HepG2 (cell line): ENCODE measurements around the gene ANKHD1. TPM values are rescaled to one million over a fixed set of nuclear protein-coding genes. Genes with fewer than 3 reads are reported as not detected.

Experiments used
- ATAC-seq: fragments of 200-7000 bp; cut with Tn5 transposase; 3 replicates; pipeline ENCODE4 v1.9.1; 2020; ENCODE audit warnings: mild to moderate bottlenecking, moderate library complexity
- BruUV-seq: library from RNA; stranded (reverse); fragments of 400-500 nt; replicated peaks from 2 replicates; lab custom pipeline; 2021; lab: Mats Ljungman, UMichigan
- CTCF ChIA-PET: fragments of 300-600 bp; formaldehyde crosslinking; extraction: SDS; loops from one replicate; lab custom pipeline; 2021; ENCODE audit warnings: low total read pairs, inconsistent platforms, low intra/inter-chr PET ratio; lab: Yijun Ruan, JAX
- POLR2A ChIA-PET: fragments of 350-600 bp; sonication (Branson Sonifier 250); formaldehyde crosslinking; loops from one replicate; lab custom pipeline; 2020; ENCODE audit warnings: antibody characterized with exemption, inconsistent platforms; lab: Yijun Ruan, JAX
- DNase-seq: peaks from one replicate; pipeline ENCODE4 v3.0.0-alpha.2; 2015; ENCODE audit warnings: low spot score
- FAIRE-seq: peaks from 3 replicates; lab custom pipeline; 2011; peaks lifted over from hg19 to GRCh38; lab: Jason Lieb, UNC
- H2AFZ ChIP-seq: one replicate; pipeline ENCODE4 v1.6.1; 2011; ENCODE audit warnings: low read length, inconsistent platforms
- H3K27ac ChIP-seq: fragments of 300-600 bp; 3 replicates; pipeline ENCODE4 v1.8.0; 2011; ENCODE audit warnings: mixed run types, mild to moderate bottlenecking, mixed read lengths, low read length, inconsistent platforms; ENCODE audit not compliant: insufficient read depth; ENCODE audit errors: extremely low read length
- H3K27me3 ChIP-seq, 2 experiments: fragments of 200-600 bp in 1 of 2; 2 replicates in 1 of 2; 3 replicates in 1 of 2; pipeline versions ENCODE4 v1.6.0 to v1.8.0; 2011; ENCODE audit warnings: low read length in 2 of 2, mild to moderate bottlenecking in 2 of 2, moderate library complexity in 2 of 2, inconsistent platforms in 1 of 2; ENCODE audit not compliant: insufficient read depth in 2 of 2, control insufficient read depth in 1 of 2
- H3K36me3 ChIP-seq, 2 experiments: fragments of 200-600 bp in 1 of 2; replicated peaks in 1 of 2; 2 replicates in 1 of 2; 3 replicates in 1 of 2; pipeline versions ENCODE4 v1.5.1 to v1.8.0; 2011; ENCODE audit warnings: low read length in 2 of 2, inconsistent platforms in 1 of 2; ENCODE audit not compliant: insufficient read depth in 2 of 2, control insufficient read depth in 1 of 2
- H3K4me1 ChIP-seq: 2 replicates; pipeline ENCODE4 v1.5.1; 2012; ENCODE audit warnings: low read length, inconsistent platforms; ENCODE audit not compliant: insufficient read depth
- H3K4me2 ChIP-seq: 2 replicates; pipeline ENCODE4 v1.6.0; 2011; ENCODE audit warnings: low read depth, low read length, inconsistent platforms
- H3K4me3 ChIP-seq, 3 experiments: fragments of 200-600 bp in 1 of 3; sonication (generic), shearing (Covaris generic) in 1 of 3; replicated peaks in 1 of 3; 2 replicates each; pipeline ENCODE4 v1.5.1; 2011 to 2016; ENCODE audit warnings: low read length in 3 of 3, inconsistent platforms in 2 of 3, low read depth in 2 of 3, mild to moderate bottlenecking in 2 of 3, control low read depth in 1 of 3, mixed read lengths in 1 of 3; ENCODE audit not compliant: insufficient read depth in 1 of 3
- H3K79me2 ChIP-seq: one replicate; pipeline ENCODE4 v1.6.1; 2011; ENCODE audit warnings: low read length, inconsistent platforms; ENCODE audit not compliant: insufficient read depth
- H3K9ac ChIP-seq: 2 replicates; pipeline ENCODE4 v1.6.0; 2011; ENCODE audit warnings: mild to moderate bottlenecking, low read depth, low read length, inconsistent platforms; ENCODE audit not compliant: insufficient read depth
- H3K9me3 ChIP-seq: 2 replicates; pipeline ENCODE4 v1.5.1; 2012; ENCODE audit warnings: mild to moderate bottlenecking, low read length
- H4K20me1 ChIP-seq: 2 replicates; pipeline ENCODE4 v1.6.0; 2011; ENCODE audit warnings: inconsistent platforms, mild to moderate bottlenecking, low read length, moderate library complexity; ENCODE audit not compliant: insufficient read depth
- HOXA5 ChIP-seq: sonication (generic); formaldehyde crosslinking; IDR thresholded peaks from 2 replicates; pipeline ENCODE4 v1.4.0; 2020; ENCODE audit warnings: missing genetic modification reagents
- KDM3A ChIP-seq: IDR thresholded peaks from 2 replicates; pipeline ENCODE4 v1.6.1; 2018; ENCODE audit warnings: low read depth, missing compliant biosample characterization
- KLF12 ChIP-seq: sonication (generic); formaldehyde crosslinking; IDR thresholded peaks from 2 replicates; pipeline ENCODE4 v1.4.0; 2020; ENCODE audit warnings: missing genetic modification reagents, borderline replicate concordance
- MED8 ChIP-seq: sonication (generic); formaldehyde crosslinking; IDR thresholded peaks from 2 replicates; pipeline ENCODE4 v1.8.1; 2023; ENCODE audit warnings: mild to moderate bottlenecking, missing genetic modification reagents; ENCODE audit not compliant: insufficient replicate concordance
- MYC ChIP-seq: sonication (generic); formaldehyde crosslinking; IDR thresholded peaks from 2 replicates; pipeline ENCODE4 v1.9.0; 2021; ENCODE audit warnings: missing genetic modification reagents, borderline replicate concordance
- NCOA5 ChIP-seq: sonication (generic); formaldehyde crosslinking; IDR thresholded peaks from 2 replicates; pipeline ENCODE4 v1.4.0; 2020; ENCODE audit warnings: missing genetic modification reagents
- NFE2 ChIP-seq: sonication (generic); formaldehyde crosslinking; IDR thresholded peaks from 2 replicates; pipeline ENCODE4 v1.4.0; 2020; ENCODE audit warnings: missing genetic modification reagents
- PLRG1 ChIP-seq: fragments of 450-650 bp; conservative IDR thresholded peaks from 2 replicates; pipeline ENCODE4 v1.6.1; 2016
- REL ChIP-seq: sonication (generic); formaldehyde crosslinking; conservative IDR thresholded peaks from 2 replicates; pipeline ENCODE4 v1.8.0; 2022; ENCODE audit warnings: mild to moderate bottlenecking, missing genetic modification reagents, moderate library complexity
- SP2 ChIP-seq: sonication (generic); formaldehyde crosslinking; IDR thresholded peaks from 2 replicates; pipeline ENCODE4 v1.5.1; 2020; ENCODE audit warnings: mild to moderate bottlenecking, missing genetic modification reagents
- TCF7L2 ChIP-seq: IDR thresholded peaks from 2 replicates; pipeline ENCODE4 v1.6.1; 2011; ENCODE audit warnings: mild to moderate bottlenecking, low read depth, low read length, moderate library complexity
- YEATS2 ChIP-seq: sonication (generic); formaldehyde crosslinking; IDR thresholded peaks from 2 replicates; pipeline ENCODE4 v1.4.0; 2020; ENCODE audit warnings: missing genetic modification reagents, borderline replicate concordance
- ZFYVE20 ChIP-seq: sonication (generic); formaldehyde crosslinking; IDR thresholded peaks from 2 replicates; pipeline ENCODE4 v1.8.0; 2023; ENCODE audit warnings: low read depth, mild to moderate bottlenecking, moderate library complexity, missing genetic modification reagents, borderline replicate concordance
- ZNF225 ChIP-seq: sonication (generic); formaldehyde crosslinking; IDR thresholded peaks from 2 replicates; pipeline ENCODE4 v1.4.0; 2020; ENCODE audit warnings: mild to moderate bottlenecking, missing genetic modification reagents
- ZNF432 ChIP-seq: sonication (generic); formaldehyde crosslinking; IDR thresholded peaks from 2 replicates; pipeline ENCODE4 v1.5.0; 2020; ENCODE audit warnings: missing genetic modification reagents, mild to moderate bottlenecking, borderline replicate concordance
- ZNF501 ChIP-seq: sonication (generic); formaldehyde crosslinking; IDR thresholded peaks from 2 replicates; pipeline ENCODE4 v1.5.1; 2020; ENCODE audit warnings: mild to moderate bottlenecking, moderate library complexity, missing genetic modification reagents
- ZNF629 ChIP-seq: sonication (generic); formaldehyde crosslinking; conservative IDR thresholded peaks from 2 replicates; pipeline ENCODE4 v1.5.0; 2020; ENCODE audit warnings: missing genetic modification reagents
- ZSCAN25 ChIP-seq: sonication (generic); formaldehyde crosslinking; IDR thresholded peaks from 2 replicates; pipeline ENCODE4 v1.8.0; 2022; ENCODE audit warnings: mild to moderate bottlenecking, missing genetic modification reagents
- ZSCAN30 ChIP-seq: sonication (generic); formaldehyde crosslinking; IDR thresholded peaks from 2 replicates; pipeline ENCODE4 v1.5.0; 2020; ENCODE audit warnings: mild to moderate bottlenecking, missing genetic modification reagents
- WGBS: methylation state at CpG from one replicate; pipeline ENCODE4 v1.1.6; 2017; ENCODE audit warnings: low lambda C conversion rate; 5-methylcytosine and 5-hydroxymethylcytosine counted together
- in situ Hi-C: cut with HindIII; loops from 2 replicates; pipeline ENCODE4 v1.10.0; 2017; ENCODE audit warnings: low pct_unique_long_range_greater_than_20kb; ENCODE audit not compliant: extremely low pct_ligation_motif_present
- intact Hi-C: fragments of 100-400 bp; cut with micrococcal nuclease; formaldehyde crosslinking; loops from one replicate; pipeline ENCODE4 v1.10.0; 2022; ENCODE audit not compliant: unreplicated experiment
- polyA plus RNA-seq, 8 experiments: library from polyadenylated mRNA; depleted of rRNA in 3 of 8; stranded (reverse) in 7 of 8; unstranded in 1 of 8; fragments of >200 nt; fragmentation: Illumina TruSeq in 4 of 8; extraction: Trizol in 4 of 8; gene quantifications; 2 replicates each; pipeline versions ENCODE4 v1.2.1 to v1.2.3, GENCODE V29; 2011 to 2016; ENCODE audit warnings: low read depth in 4 of 8, missing spikeins in 1 of 8, mixed read lengths in 1 of 8; ENCODE audit not compliant: insufficient read depth in 1 of 8
- total RNA-seq, 5 experiments: library from RNA; depleted of rRNA; stranded (reverse); fragments of >200 nt; fragmentation: Illumina TruSeq; extraction: Trizol; gene quantifications; 2 replicates each; pipeline ENCODE4 v1.2.3, GENCODE V29; 2016; ENCODE audit warnings: low read depth in 1 of 5
- TF ChIP-seq, protein P1 (sequence below): sonication (generic); formaldehyde crosslinking; IDR thresholded peaks from 2 replicates; pipeline ENCODE4 v1.5.0; 2020; ENCODE audit warnings: missing genetic modification reagents

ANKHD1 gene
- total and polyA plus RNA-seq, 2 of the 13 experiments (the other 11 are each of a cell fraction or from before 2014, with no cell fraction given) = 69.9 to 82.0 TPM

DNA sequence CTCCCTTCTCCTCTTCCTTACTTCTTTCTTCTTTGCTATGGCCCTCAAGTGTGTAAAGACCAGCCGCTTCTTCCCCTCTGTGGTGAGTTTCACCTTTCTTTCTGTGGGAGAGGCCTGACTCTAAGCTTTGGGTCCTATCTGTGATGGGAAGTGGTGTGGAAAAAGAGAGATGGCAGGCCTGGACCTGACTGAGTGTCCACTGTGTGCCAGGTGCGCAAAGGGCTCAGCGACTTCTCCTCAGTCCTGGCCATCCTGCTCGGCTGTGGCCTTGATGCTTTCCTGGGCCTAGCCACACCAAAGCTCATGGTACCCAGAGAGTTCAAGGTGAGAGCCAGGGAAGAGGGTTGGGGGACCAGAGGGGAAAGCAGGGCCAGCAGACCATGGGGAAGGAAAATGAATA is 35.7 kb upstream of the ANKHD1 start:
- DNase-seq = no peak
- H3K4me3 ChIP-seq = no peak overlapping the region
- H3K9ac ChIP-seq = no peak overlapping the region
- no peak for ATAC-seq
- H3K36me3 ChIP-seq = no peaks in the 10 kb centered on the region
- no TSS peak for BruUV-seq
- H3K4me2 ChIP-seq = no peak overlapping the region
- H3K27me3 ChIP-seq = peaks cover 0 to 8% of the 10 kb centered on the region in 2 experiments; a peak in 1 of 5 replicates
- WGBS = 66% methylated on average over 4 of the region's 4 CpGs
- H3K27ac ChIP-seq = no peak overlapping the region
- CTCF ChIA-PET = no interaction called here
- FAIRE-seq = no peak
- H3K9me3 ChIP-seq = no peaks in the 10 kb centered on the region
- H3K79me2 ChIP-seq = no peaks in the 10 kb centered on the region
- POLR2A ChIA-PET = interaction anchor here (0.7 kb wide), 1 partner anchor 36 kb away, joined by 4 read pairs; the partner anchor contains the start of gene ANKHD1
- H2AFZ ChIP-seq = no peak overlapping the region
- TF ChIP-seq MYC (CRISPR knock-in tag) (no peak), KLF12 (CRISPR knock-in tag) (no peak), PLRG1 (no peak), ZSCAN25 (CRISPR knock-in tag) (no peak), ZNF432 (CRISPR knock-in tag) (no peak), ZFYVE20 (CRISPR knock-in tag) (no peak), NFE2 (no peak), KDM3A (CRISPR knock-in tag) (no peak), ZNF225 (CRISPR knock-in tag) (no peak), REL (CRISPR knock-in tag) (no peak), YEATS2 (CRISPR knock-in tag) (no peak), ZSCAN30 (CRISPR knock-in tag) (no peak), SP2 (no peak), MED8 (CRISPR knock-in tag) (no peak), HOXA5 (no peak), ZNF629 (CRISPR knock-in tag) (no peak), ZNF501 (CRISPR knock-in tag) (no peak), NCOA5 (no peak), TCF7L2 (no peak)
- TF ChIP-seq, protein P1, sequence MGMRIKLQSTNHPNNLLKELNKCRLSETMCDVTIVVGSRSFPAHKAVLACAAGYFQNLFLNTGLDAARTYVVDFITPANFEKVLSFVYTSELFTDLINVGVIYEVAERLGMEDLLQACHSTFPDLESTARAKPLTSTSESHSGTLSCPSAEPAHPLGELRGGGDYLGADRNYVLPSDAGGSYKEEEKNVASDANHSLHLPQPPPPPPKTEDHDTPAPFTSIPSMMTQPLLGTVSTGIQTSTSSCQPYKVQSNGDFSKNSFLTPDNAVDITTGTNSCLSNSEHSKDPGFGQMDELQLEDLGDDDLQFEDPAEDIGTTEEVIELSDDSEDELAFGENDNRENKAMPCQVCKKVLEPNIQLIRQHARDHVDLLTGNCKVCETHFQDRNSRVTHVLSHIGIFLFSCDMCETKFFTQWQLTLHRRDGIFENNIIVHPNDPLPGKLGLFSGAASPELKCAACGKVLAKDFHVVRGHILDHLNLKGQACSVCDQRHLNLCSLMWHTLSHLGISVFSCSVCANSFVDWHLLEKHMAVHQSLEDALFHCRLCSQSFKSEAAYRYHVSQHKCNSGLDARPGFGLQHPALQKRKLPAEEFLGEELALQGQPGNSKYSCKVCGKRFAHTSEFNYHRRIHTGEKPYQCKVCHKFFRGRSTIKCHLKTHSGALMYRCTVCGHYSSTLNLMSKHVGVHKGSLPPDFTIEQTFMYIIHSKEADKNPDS (CRISPR knock-in tag) = no peak
- TF ChIP-seq, all 625 proteins: peak for 0
- intact Hi-C loops (no loop called here), in situ Hi-C loops (loop anchor here (10.0 kb wide), 1 partner anchor 369 kb away; no protein-coding TSS in a partner anchor)
- Histone ChIP-seq H3K4me1 (peaks cover 20% of the 10 kb centered on the region), H4K20me1 (no peaks in the 10 kb centered on the region)
